SK-N-MC (cell line): ENCODE measurements around the gene BTRC.
"Not testable (repeated sequence)": the region's sequence is repeated elsewhere in the genome, so short reads cannot be mapped to it uniquely, and the experiment has no call there.

ENCODE experiments used
- EZH2 ChIP-seq: fragments of 200-600 bp; sonication (generic); IDR thresholded peaks from one replicate; pipeline ENCODE4 v1.6.1; 2017; ENCODE audit warnings: antibody characterized with exemption
- POLR2AphosphoS5 ChIP-seq: IDR thresholded peaks from 2 replicates; pipeline ENCODE4 v1.6.1; 2012; ENCODE audit warnings: mild to moderate bottlenecking, low read depth, low read length, borderline replicate concordance

DNA sequence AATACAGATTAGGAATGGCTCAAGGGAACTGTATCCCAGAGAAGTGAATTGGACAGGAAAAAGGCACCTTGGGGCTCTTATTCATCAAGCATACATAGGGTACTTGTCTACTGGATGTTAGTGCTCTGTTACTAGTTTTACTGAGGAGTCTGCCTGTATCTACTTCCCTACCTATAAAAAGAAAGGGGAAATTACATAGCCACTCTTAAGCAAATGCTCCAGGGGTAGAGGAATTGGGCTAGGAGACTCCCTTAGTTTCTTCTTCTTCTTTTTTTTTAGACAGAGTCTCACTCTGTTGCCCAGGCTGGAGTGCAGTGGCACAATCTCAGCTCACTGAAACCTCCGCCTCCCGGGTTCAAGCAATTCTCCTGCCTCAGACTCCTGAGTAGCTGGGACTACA is 239.4 kb downstream of the BTRC start:
- TF ChIP-seq EZH2, POLR2AphosphoS5: not testable (repeated sequence)
